HepG2 (cell line): Measurements from ENCODE around the gene FCN1. TPM values are rescaled to one million over a fixed set of nuclear protein-coding genes. Genes with fewer than 3 reads are reported as not detected.

Experiments used
- ATAC-seq: fragments of 200-7000 bp; cut with Tn5 transposase; 3 replicates; pipeline ENCODE4 v1.9.1; 2020; ENCODE audit warnings: mild to moderate bottlenecking, moderate library complexity
- BruUV-seq: library from RNA; stranded (reverse); fragments of 400-500 nt; replicated peaks from 2 replicates; lab custom pipeline; 2021; lab: Mats Ljungman, UMichigan
- CTCF ChIA-PET: fragments of 300-600 bp; formaldehyde crosslinking; extraction: SDS; loops from one replicate; lab custom pipeline; 2021; ENCODE audit warnings: low total read pairs, inconsistent platforms, low intra/inter-chr PET ratio; lab: Yijun Ruan, JAX
- POLR2A ChIA-PET: fragments of 350-600 bp; sonication (Branson Sonifier 250); formaldehyde crosslinking; loops from one replicate; lab custom pipeline; 2020; ENCODE audit warnings: antibody characterized with exemption, inconsistent platforms; lab: Yijun Ruan, JAX
- DNase-seq: peaks from one replicate; pipeline ENCODE4 v3.0.0-alpha.2; 2015; ENCODE audit warnings: low spot score
- FAIRE-seq: peaks from 3 replicates; lab custom pipeline; 2011; peaks lifted over from hg19 to GRCh38; lab: Jason Lieb, UNC
- H2AFZ ChIP-seq: one replicate; pipeline ENCODE4 v1.6.1; 2011; ENCODE audit warnings: low read length, inconsistent platforms
- H3K27ac ChIP-seq: fragments of 300-600 bp; 3 replicates; pipeline ENCODE4 v1.8.0; 2011; ENCODE audit warnings: mixed run types, mild to moderate bottlenecking, mixed read lengths, low read length, inconsistent platforms; ENCODE audit not compliant: insufficient read depth; ENCODE audit errors: extremely low read length
- H3K27me3 ChIP-seq, 2 experiments: fragments of 200-600 bp in 1 of 2; 2 replicates in 1 of 2; 3 replicates in 1 of 2; pipeline versions ENCODE4 v1.6.0 to v1.8.0; 2011; ENCODE audit warnings: low read length in 2 of 2, mild to moderate bottlenecking in 2 of 2, moderate library complexity in 2 of 2, inconsistent platforms in 1 of 2; ENCODE audit not compliant: insufficient read depth in 2 of 2, control insufficient read depth in 1 of 2
- H3K36me3 ChIP-seq, 2 experiments: fragments of 200-600 bp in 1 of 2; replicated peaks in 1 of 2; 2 replicates in 1 of 2; 3 replicates in 1 of 2; pipeline versions ENCODE4 v1.5.1 to v1.8.0; 2011; ENCODE audit warnings: low read length in 2 of 2, inconsistent platforms in 1 of 2; ENCODE audit not compliant: insufficient read depth in 2 of 2, control insufficient read depth in 1 of 2
- H3K4me1 ChIP-seq: 2 replicates; pipeline ENCODE4 v1.5.1; 2012; ENCODE audit warnings: low read length, inconsistent platforms; ENCODE audit not compliant: insufficient read depth
- H3K4me2 ChIP-seq: 2 replicates; pipeline ENCODE4 v1.6.0; 2011; ENCODE audit warnings: low read depth, low read length, inconsistent platforms
- H3K4me3 ChIP-seq, 3 experiments: fragments of 200-600 bp in 1 of 3; sonication (generic), shearing (Covaris generic) in 1 of 3; replicated peaks in 1 of 3; 2 replicates each; pipeline ENCODE4 v1.5.1; 2011 to 2016; ENCODE audit warnings: low read length in 3 of 3, inconsistent platforms in 2 of 3, low read depth in 2 of 3, mild to moderate bottlenecking in 2 of 3, control low read depth in 1 of 3, mixed read lengths in 1 of 3; ENCODE audit not compliant: insufficient read depth in 1 of 3
- H3K79me2 ChIP-seq: one replicate; pipeline ENCODE4 v1.6.1; 2011; ENCODE audit warnings: low read length, inconsistent platforms; ENCODE audit not compliant: insufficient read depth
- H3K9ac ChIP-seq: 2 replicates; pipeline ENCODE4 v1.6.0; 2011; ENCODE audit warnings: mild to moderate bottlenecking, low read depth, low read length, inconsistent platforms; ENCODE audit not compliant: insufficient read depth
- H3K9me3 ChIP-seq: 2 replicates; pipeline ENCODE4 v1.5.1; 2012; ENCODE audit warnings: mild to moderate bottlenecking, low read length
- H4K20me1 ChIP-seq: 2 replicates; pipeline ENCODE4 v1.6.0; 2011; ENCODE audit warnings: inconsistent platforms, mild to moderate bottlenecking, low read length, moderate library complexity; ENCODE audit not compliant: insufficient read depth
- HES4 ChIP-seq: sonication (generic); formaldehyde crosslinking; IDR thresholded peaks from 2 replicates; pipeline ENCODE4 v1.9.0; 2021; ENCODE audit warnings: mild to moderate bottlenecking, missing genetic modification reagents, borderline replicate concordance
- SMYD3 ChIP-seq: sonication (generic); formaldehyde crosslinking; IDR thresholded peaks from 2 replicates; pipeline ENCODE4 v1.8.1; 2023; ENCODE audit warnings: mild to moderate bottlenecking, missing genetic modification reagents
- ZNF552 ChIP-seq: sonication (generic); formaldehyde crosslinking; IDR thresholded peaks from 2 replicates; pipeline ENCODE4 v1.9.0; 2022; ENCODE audit warnings: missing genetic modification reagents, mild to moderate bottlenecking, borderline replicate concordance
- WGBS: methylation state at CpG from one replicate; pipeline ENCODE4 v1.1.6; 2017; ENCODE audit warnings: low lambda C conversion rate; 5-methylcytosine and 5-hydroxymethylcytosine counted together
- in situ Hi-C: cut with HindIII; loops from 2 replicates; pipeline ENCODE4 v1.10.0; 2017; ENCODE audit warnings: low pct_unique_long_range_greater_than_20kb; ENCODE audit not compliant: extremely low pct_ligation_motif_present
- intact Hi-C: fragments of 100-400 bp; cut with micrococcal nuclease; formaldehyde crosslinking; loops from one replicate; pipeline ENCODE4 v1.10.0; 2022; ENCODE audit not compliant: unreplicated experiment
- polyA plus RNA-seq, 8 experiments: library from polyadenylated mRNA; depleted of rRNA in 3 of 8; stranded (reverse) in 7 of 8; unstranded in 1 of 8; fragments of >200 nt; fragmentation: Illumina TruSeq in 4 of 8; extraction: Trizol in 4 of 8; gene quantifications; 2 replicates each; pipeline versions ENCODE4 v1.2.1 to v1.2.3, GENCODE V29; 2011 to 2016; ENCODE audit warnings: low read depth in 4 of 8, missing spikeins in 1 of 8, mixed read lengths in 1 of 8; ENCODE audit not compliant: insufficient read depth in 1 of 8
- total RNA-seq, 5 experiments: library from RNA; depleted of rRNA; stranded (reverse); fragments of >200 nt; fragmentation: Illumina TruSeq; extraction: Trizol; gene quantifications; 2 replicates each; pipeline ENCODE4 v1.2.3, GENCODE V29; 2016; ENCODE audit warnings: low read depth in 1 of 5
- TF ChIP-seq, protein P1 (sequence below): sonication (generic); formaldehyde crosslinking; IDR thresholded peaks from 2 replicates; pipeline ENCODE4 v1.4.0; 2020; ENCODE audit warnings: missing genetic modification reagents, borderline replicate concordance

Gene FCN1
- total and polyA plus RNA-seq, 2 of the 13 experiments (the other 11 are each of a cell fraction or from before 2014, with no cell fraction given) = not detected

- Histone ChIP-seq H3K9me3 (no peaks in the 10 kb centered on the region), H3K36me3 (no peaks in the 10 kb centered on the region), H3K4me2 (no peak overlapping the region), H4K20me1 (no peaks in the 10 kb centered on the region), H3K4me3 (no peak overlapping the region), H3K79me2 (no peaks in the 10 kb centered on the region), H3K9ac (no peak overlapping the region), H3K27ac (no peak overlapping the region), H3K27me3 (peaks cover 9 to 26% of the 10 kb centered on the region in 2 experiments; a peak in 4 of 5 replicates), H2AFZ (no peak overlapping the region), H3K4me1 (no peaks in the 10 kb centered on the region)
- TF ChIP-seq SMYD3 (CRISPR knock-in tag) (no peak), HES4 (no peak), ZNF552 (CRISPR knock-in tag) (no peak)
- TF ChIP-seq, protein P1, sequence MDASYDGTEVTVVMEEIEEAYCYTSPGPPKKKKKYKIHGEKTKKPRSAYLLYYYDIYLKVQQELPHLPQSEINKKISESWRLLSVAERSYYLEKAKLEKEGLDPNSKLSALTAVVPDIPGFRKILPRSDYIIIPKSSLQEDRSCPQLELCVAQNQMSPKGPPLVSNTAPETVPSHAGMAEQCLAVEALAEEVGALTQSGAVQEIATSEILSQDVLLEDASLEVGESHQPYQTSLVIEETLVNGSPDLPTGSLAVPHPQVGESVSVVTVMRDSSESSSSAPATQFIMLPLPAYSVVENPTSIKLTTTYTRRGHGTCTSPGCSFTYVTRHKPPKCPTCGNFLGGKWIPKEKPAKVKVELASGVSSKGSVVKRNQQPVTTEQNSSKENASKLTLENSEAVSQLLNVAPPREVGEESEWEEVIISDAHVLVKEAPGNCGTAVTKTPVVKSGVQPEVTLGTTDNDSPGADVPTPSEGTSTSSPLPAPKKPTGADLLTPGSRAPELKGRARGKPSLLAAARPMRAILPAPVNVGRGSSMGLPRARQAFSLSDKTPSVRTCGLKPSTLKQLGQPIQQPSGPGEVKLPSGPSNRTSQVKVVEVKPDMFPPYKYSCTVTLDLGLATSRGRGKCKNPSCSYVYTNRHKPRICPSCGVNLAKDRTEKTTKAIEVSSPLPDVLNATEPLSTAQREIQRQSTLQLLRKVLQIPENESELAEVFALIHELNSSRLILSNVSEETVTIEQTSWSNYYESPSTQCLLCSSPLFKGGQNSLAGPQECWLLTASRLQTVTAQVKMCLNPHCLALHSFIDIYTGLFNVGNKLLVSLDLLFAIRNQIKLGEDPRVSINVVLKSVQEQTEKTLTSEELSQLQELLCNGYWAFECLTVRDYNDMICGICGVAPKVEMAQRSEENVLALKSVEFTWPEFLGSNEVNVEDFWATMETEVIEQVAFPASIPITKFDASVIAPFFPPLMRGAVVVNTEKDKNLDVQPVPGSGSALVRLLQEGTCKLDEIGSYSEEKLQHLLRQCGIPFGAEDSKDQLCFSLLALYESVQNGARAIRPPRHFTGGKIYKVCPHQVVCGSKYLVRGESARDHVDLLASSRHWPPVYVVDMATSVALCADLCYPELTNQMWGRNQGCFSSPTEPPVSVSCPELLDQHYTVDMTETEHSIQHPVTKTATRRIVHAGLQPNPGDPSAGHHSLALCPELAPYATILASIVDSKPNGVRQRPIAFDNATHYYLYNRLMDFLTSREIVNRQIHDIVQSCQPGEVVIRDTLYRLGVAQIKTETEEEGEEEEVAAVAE (CRISPR knock-in tag) = no peak
- WGBS = 38% methylated on average over 6 of the region's 9 CpGs
- no peak for ATAC-seq
- BruUV-seq = no TSS peak
- ChIA-PET CTCF (no interaction called here), POLR2A (no interaction called here)
- DNase-seq = no peak
- intact Hi-C loops = no loop called here
- no peak for FAIRE-seq
- in situ Hi-C loops = no loop called here
These were observed 39.6 kb upstream of the FCN1 start for GRCh38 chr9:134957165-134957944.
